Lower lobe of right lung (tissue), 2 donors: Measurements from ENCODE around the gene SPTB. TPM values are rescaled to one million over a fixed set of nuclear protein-coding genes. Genes with fewer than 3 reads are reported as not detected.

ENCODE experiments used
- ATAC-seq, 2 donors: fragments of 200-7000 bp; cut with Tn5 transposase; one replicate each; pipeline ENCODE4 v1.9.1; 2020 to 2022; ENCODE audit warnings: mild to moderate bottlenecking in 2 of 2, moderate library complexity in 2 of 2
- DNase-seq: peaks from one replicate; pipeline ENCODE4 v3.0.0-alpha.2; 2020
- H3K27ac ChIP-seq: fragments of 200-600 bp; one replicate; pipeline ENCODE4 v1.8.0; 2022
- H3K27me3 ChIP-seq: fragments of 200-600 bp; one replicate; pipeline ENCODE4 v1.8.0; 2022; ENCODE audit warnings: low read depth
- H3K36me3 ChIP-seq: fragments of 200-600 bp; one replicate; pipeline ENCODE4 v1.8.0; 2022; ENCODE audit warnings: mild to moderate bottlenecking
- H3K4me1 ChIP-seq: fragments of 200-600 bp; one replicate; pipeline ENCODE4 v1.8.0; 2022
- H3K4me3 ChIP-seq: fragments of 200-600 bp; one replicate; pipeline ENCODE4 v1.8.0; 2022; ENCODE audit warnings: mild to moderate bottlenecking
- H3K9me3 ChIP-seq: fragments of 200-600 bp; one replicate; pipeline ENCODE4 v1.8.0; 2022
- CTCF ChIP-seq: fragments of 200-600 bp; IDR thresholded peaks from one replicate; pipeline ENCODE4 v1.8.0; 2022; ENCODE audit warnings: antibody characterized with exemption, mild to moderate bottlenecking
- intact Hi-C: fragments of 100-400 bp; cut with DNase I; formaldehyde crosslinking; loops from one replicate; pipeline ENCODE4 v1.11.0; 2022
- total RNA-seq: library from RNA; stranded (reverse); fragmentation: NEBNext Ultra II Directional; extraction: Animal tissue kit (Norgen Biotek cat#: 25700); gene quantifications from one replicate; pipeline ENCODE4 v1.2.1, GENCODE V29; 2021
- donor health status: DM: no; HTN: yes; CAD: no; lungs with severe emphysema.

SPTB gene
- total RNA-seq, 1 donor from 2014 or later: 2.5 TPM

- ATAC-seq (no peak), DNase-seq (no peak)
- H3K27me3 ChIP-seq: peaks cover 4% of the 10 kb centered on the region
- no peak for TF ChIP-seq CTCF
- H3K27ac ChIP-seq: no peak overlapping the region
- H3K9me3 ChIP-seq: no peaks in the 10 kb centered on the region
- H3K36me3 ChIP-seq: no peaks in the 10 kb centered on the region
- H3K4me3 ChIP-seq: no peak overlapping the region
- peaks cover 5% of the 10 kb centered on the region for H3K4me1 ChIP-seq
- intact Hi-C loops: no loop called here
These were observed 54.7 kb downstream of the SPTB start for GRCh38 chr14:64825006-64825405.

DNA sequence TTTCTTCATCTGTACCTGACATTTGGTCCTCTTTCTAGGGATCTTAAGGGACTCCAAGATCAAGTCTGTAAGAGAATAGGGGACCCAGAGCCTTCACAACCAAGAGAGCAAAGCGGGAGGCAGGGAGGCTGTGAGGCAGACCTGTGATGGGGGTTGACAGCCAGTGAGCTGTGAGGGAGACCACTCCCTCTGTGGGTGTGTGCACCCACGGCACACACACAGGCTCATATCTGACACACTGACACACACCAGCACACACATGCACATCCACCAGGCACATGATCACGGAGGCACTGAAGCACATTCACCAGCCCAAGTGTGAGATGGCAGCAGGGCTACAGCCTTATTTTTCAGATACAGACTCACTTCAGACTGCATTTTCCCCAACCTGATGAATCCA is 55.2 kb downstream of the SPTB start:
- H3K9me3 ChIP-seq: no peaks in the 10 kb centered on the region
- no peak overlapping the region for H3K27ac ChIP-seq
- H3K36me3 ChIP-seq: no peaks in the 10 kb centered on the region
- H3K27me3 ChIP-seq: peaks cover 4% of the 10 kb centered on the region
- ATAC-seq: no peak
- no peak for TF ChIP-seq CTCF
- DNase-seq: no peak
- intact Hi-C loops: no loop called here
- H3K4me3 ChIP-seq: no peak overlapping the region
- H3K4me1 ChIP-seq: peaks cover 5% of the 10 kb centered on the region

GRCh38 chr14:64823305-64823861 is 56.3 kb downstream of the SPTB start:
- TF ChIP-seq CTCF: peak; percentile 77
- Histone ChIP-seq H3K4me1 (peaks cover 5% of the 10 kb centered on the region), H3K4me3 (no peak overlapping the region), H3K9me3 (no peaks in the 10 kb centered on the region), H3K27me3 (peaks cover 4% of the 10 kb centered on the region), H3K36me3 (no peaks in the 10 kb centered on the region), H3K27ac (no peak overlapping the region)
- intact Hi-C loops: no loop called here
- peak; percentile 87 for DNase-seq
- peak; percentile 89 to 93 for ATAC-seq

DNA sequence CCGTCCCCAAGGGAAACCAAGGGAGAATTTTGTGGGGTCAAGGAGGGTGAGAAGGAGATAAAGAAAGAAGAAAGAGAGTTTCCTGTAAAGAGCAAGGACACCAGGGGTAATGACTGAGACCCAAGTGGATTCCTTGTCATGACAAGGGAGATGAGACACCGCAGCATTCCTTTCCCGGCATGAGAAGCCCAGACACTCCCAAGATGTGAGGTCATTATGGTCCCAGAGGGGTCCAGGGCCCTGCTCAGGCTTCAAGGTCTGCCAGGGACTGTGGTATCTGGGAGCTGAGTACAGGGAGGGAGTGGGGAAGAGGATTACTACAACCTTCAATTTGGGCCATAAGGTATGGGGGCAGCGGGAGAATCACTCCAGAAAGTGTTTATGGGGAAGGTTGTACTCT is 58.1 kb downstream of the SPTB start:
- no peak for DNase-seq
- Histone ChIP-seq H3K4me3 (no peak overlapping the region), H3K36me3 (no peaks in the 10 kb centered on the region), H3K27ac (no peak overlapping the region), H3K27me3 (peaks cover 4% of the 10 kb centered on the region), H3K4me1 (peaks cover 5% of the 10 kb centered on the region), H3K9me3 (no peaks in the 10 kb centered on the region)
- TF ChIP-seq CTCF: no peak
- intact Hi-C loops: no loop called here
- no peak for ATAC-seq

DNA sequence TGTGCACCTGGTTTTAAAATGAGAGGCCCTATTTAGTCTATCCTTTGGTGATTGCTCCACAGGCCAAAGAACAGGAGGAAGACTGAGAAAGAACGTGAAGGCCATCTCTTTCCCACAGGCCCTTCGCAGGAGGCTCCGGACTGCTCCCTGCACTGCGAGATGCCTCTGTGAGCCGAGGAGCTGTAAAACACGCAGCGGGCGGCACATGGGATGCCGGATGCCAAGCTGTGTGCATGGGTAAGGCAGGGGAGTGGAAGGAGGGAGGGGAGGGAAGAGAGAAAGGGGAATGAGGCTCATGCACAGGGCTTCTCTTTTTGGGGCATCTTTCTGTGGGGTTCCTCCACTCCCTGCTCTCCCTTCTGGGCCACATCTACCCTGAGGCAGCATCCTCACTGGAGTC is 61.6 kb downstream of the SPTB start:
- ATAC-seq (no peak), DNase-seq (no peak)
- Histone ChIP-seq H3K27ac (no peak overlapping the region), H3K9me3 (no peaks in the 10 kb centered on the region), H3K4me1 (peaks cover 1% of the 10 kb centered on the region), H3K4me3 (no peak overlapping the region), H3K36me3 (no peaks in the 10 kb centered on the region), H3K27me3 (no peaks in the 10 kb centered on the region)
- no peak for TF ChIP-seq CTCF
- intact Hi-C loops: no loop called here

- H3K36me3 ChIP-seq: no peaks in the 10 kb centered on the region
- no peak for DNase-seq
- no peak for TF ChIP-seq CTCF
- H3K9me3 ChIP-seq: no peaks in the 10 kb centered on the region
- no peaks in the 10 kb centered on the region for H3K27me3 ChIP-seq
- intact Hi-C loops: no loop called here
- peak; percentile 14 for ATAC-seq
- H3K4me3 ChIP-seq: no peak overlapping the region
- H3K4me1 ChIP-seq: no peaks in the 10 kb centered on the region
- H3K27ac ChIP-seq: no peak overlapping the region
These were observed 62.1 kb downstream of the SPTB start for GRCh38 chr14:64817631-64818030.
